ENCODE results near the gene BCDIN3D. TPM values are rescaled to one million over a fixed set of nuclear protein-coding genes. Genes with fewer than 3 reads are reported as not detected.

The BCDIN3D gene
- total RNA-seq, 4 donors from 2014 or later = 3.7 to 5.9 (median 4.5) TPM

DNA sequence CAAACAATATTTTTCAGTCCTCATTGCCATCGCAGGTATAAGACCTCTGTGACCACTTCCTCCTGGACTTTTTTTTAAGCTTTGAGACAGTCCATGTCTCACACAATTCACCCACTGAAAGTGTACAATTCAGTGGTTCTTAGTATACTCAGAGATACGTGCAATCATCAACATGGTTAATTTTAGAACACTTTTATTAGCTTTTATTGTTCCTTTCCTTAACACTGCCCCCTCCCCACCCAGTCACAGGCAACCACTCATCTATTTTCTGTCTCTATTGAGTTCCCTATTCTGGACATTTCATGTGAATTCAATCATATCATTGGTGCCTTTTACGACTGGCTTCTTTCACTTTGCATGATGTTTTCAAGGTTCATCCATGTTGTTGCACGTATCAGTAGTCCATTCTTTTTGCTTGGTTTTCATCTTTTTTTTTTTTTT, 30.9 kb downstream of the BCDIN3D start:
- no peak for DNase-seq (ENCODE audit: low spot score in 2 of 2)
- Histone ChIP-seq H3K9me3 (no peaks in the 10 kb centered on the region), H3K36me3 (peaks cover 5% of the 10 kb centered on the region), H3K27me3 (no peaks in the 10 kb centered on the region), H3K4me3 (no peak overlapping the region), H3K4me1 (peaks cover 21% of the 10 kb centered on the region), H3K27ac (no peak overlapping the region)
- WGBS = 83% methylated on average over 4 of the region's 4 CpGs
- TF ChIP-seq EP300 (IDR thresholded peaks at IDR 0.05) (no peak), POLR2A (IDR thresholded peaks at IDR 0.05) (no peak), POLR2AphosphoS5 (IDR thresholded peaks at IDR 0.05) (no peak)
- TF ChIP-seq, protein P1, sequence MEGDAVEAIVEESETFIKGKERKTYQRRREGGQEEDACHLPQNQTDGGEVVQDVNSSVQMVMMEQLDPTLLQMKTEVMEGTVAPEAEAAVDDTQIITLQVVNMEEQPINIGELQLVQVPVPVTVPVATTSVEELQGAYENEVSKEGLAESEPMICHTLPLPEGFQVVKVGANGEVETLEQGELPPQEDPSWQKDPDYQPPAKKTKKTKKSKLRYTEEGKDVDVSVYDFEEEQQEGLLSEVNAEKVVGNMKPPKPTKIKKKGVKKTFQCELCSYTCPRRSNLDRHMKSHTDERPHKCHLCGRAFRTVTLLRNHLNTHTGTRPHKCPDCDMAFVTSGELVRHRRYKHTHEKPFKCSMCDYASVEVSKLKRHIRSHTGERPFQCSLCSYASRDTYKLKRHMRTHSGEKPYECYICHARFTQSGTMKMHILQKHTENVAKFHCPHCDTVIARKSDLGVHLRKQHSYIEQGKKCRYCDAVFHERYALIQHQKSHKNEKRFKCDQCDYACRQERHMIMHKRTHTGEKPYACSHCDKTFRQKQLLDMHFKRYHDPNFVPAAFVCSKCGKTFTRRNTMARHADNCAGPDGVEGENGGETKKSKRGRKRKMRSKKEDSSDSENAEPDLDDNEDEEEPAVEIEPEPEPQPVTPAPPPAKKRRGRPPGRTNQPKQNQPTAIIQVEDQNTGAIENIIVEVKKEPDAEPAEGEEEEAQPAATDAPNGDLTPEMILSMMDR (IDR thresholded peaks at IDR 0.05) = no peak

DNA sequence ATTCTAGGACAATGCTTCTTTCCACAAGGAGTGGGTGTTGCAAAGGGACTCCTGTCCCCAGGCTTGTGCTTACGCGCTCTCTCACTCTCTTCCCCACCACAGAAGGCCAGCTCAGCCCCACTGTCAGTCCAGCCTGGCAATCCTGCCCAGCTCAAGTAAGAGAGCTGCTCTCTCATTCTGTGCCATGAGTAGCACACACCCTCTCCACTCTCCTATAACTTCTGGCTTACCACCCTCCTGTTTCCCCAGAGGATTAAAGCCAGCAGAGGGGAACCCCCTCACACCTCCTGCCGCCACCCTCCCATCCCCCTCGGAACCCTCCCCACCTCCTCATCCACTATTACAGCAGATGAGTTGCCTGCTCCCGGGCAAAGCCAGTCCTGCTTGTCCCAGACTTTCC, 31.8 kb downstream of the BCDIN3D start:
- 62% methylated on average over 5 of the region's 5 CpGs for WGBS
- no peak overlapping the region for H3K27ac ChIP-seq
- H3K9me3 ChIP-seq = no peaks in the 10 kb centered on the region
- peak in 1 of 2 donors; percentile 17 for DNase-seq (ENCODE audit: low spot score in 2 of 2)
- TF ChIP-seq, protein P1 (IDR thresholded peaks at IDR 0.05) = no peak
- TF ChIP-seq EP300 (IDR thresholded peaks at IDR 0.05) (no peak), POLR2AphosphoS5 (IDR thresholded peaks at IDR 0.05) (no peak), POLR2A (IDR thresholded peaks at IDR 0.05) (no peak)
- H3K27me3 ChIP-seq = no peaks in the 10 kb centered on the region
- peaks cover 21% of the 10 kb centered on the region for H3K4me1 ChIP-seq
- peaks cover 5% of the 10 kb centered on the region for H3K36me3 ChIP-seq
- no peak overlapping the region for H3K4me3 ChIP-seq

DNA sequence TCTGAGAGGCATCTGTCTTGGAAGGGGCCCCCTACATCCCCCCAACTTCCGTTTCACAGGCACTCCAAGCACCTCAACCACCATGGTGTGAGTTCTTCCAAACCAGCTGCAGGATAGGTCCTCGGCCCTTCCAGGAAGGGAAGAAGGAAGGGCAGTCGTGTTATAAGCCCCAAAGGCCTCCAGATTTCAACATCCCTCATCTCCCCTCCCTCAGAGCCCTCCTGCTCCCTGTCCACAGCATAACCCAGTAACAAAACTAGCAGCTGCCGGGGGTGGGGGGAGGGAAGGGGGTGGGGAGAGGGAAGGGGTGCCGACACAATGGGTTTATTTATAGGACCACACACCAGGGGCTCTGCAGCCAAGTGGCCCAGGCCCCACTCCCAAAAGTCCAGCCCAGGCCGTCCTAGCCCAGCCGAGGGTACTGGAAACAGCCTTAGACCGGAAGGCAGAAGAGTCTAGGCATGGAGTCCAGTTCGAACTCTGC, 33.0 kb downstream of the BCDIN3D start:
- H3K4me1 ChIP-seq = peaks cover 21% of the 10 kb centered on the region
- H3K36me3 ChIP-seq = peaks cover 7% of the 10 kb centered on the region
- H3K27ac ChIP-seq = peak overlapping the region; percentile 79
- TF ChIP-seq, protein P1 (IDR thresholded peaks at IDR 0.05) = no peak
- TF ChIP-seq POLR2A (IDR thresholded peaks at IDR 0.05) (no peak), POLR2AphosphoS5 (IDR thresholded peaks at IDR 0.05) (no peak), EP300 (IDR thresholded peaks at IDR 0.05) (no peak)
- H3K4me3 ChIP-seq = no peak overlapping the region
- no peaks in the 10 kb centered on the region for H3K27me3 ChIP-seq
- DNase-seq (ENCODE audit: low spot score in 2 of 2) = peak in 1 of 2 donors; percentile 33
- no peaks in the 10 kb centered on the region for H3K9me3 ChIP-seq
- 70% methylated on average over 6 of the region's 9 CpGs for WGBS

DNA sequence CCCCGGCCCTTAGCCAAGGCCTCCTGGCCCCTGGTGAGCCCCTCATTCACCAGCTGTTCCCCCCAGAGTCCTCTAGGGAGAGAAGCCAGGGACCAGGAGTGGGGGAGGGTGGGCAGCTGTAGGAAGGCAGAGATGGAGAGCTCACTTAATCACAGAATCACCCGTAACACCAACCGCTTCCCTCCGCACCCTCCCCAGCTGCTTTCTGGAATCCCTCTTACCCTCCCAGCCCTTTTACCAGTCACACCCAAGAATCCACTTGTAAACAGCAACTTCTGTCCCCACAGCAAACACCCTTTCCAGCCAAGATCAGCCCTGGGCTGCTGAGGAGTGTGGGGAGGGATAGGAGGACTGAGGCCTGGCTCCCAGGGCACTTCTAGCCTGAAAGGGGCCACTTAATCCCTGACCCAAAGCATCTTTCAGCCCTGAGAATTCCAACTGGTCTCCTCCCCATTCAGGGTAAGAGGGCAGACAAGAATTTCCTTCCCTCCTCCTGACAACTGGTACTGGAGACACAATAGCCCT, 33.5 kb downstream of the BCDIN3D start:
- DNase-seq (ENCODE audit: low spot score in 2 of 2) = peak in 1 of 2 donors; percentile 61
- Histone ChIP-seq H3K4me3 (peak overlapping the region; percentile 19), H3K27me3 (no peaks in the 10 kb centered on the region), H3K9me3 (no peaks in the 10 kb centered on the region), H3K36me3 (peaks cover 11% of the 10 kb centered on the region), H3K4me1 (peaks cover 21% of the 10 kb centered on the region), H3K27ac (peak overlapping the region; percentile 79)
- TF ChIP-seq EP300 (IDR thresholded peaks at IDR 0.05) = no peak
- TF ChIP-seq, protein P1 (IDR thresholded peaks at IDR 0.05) = no peak
- TF ChIP-seq POLR2A (IDR thresholded peaks at IDR 0.05) = no peak
- TF ChIP-seq POLR2AphosphoS5 (IDR thresholded peaks at IDR 0.05) = no peak
- 63% methylated on average over 3 of the region's 4 CpGs for WGBS

DNA sequence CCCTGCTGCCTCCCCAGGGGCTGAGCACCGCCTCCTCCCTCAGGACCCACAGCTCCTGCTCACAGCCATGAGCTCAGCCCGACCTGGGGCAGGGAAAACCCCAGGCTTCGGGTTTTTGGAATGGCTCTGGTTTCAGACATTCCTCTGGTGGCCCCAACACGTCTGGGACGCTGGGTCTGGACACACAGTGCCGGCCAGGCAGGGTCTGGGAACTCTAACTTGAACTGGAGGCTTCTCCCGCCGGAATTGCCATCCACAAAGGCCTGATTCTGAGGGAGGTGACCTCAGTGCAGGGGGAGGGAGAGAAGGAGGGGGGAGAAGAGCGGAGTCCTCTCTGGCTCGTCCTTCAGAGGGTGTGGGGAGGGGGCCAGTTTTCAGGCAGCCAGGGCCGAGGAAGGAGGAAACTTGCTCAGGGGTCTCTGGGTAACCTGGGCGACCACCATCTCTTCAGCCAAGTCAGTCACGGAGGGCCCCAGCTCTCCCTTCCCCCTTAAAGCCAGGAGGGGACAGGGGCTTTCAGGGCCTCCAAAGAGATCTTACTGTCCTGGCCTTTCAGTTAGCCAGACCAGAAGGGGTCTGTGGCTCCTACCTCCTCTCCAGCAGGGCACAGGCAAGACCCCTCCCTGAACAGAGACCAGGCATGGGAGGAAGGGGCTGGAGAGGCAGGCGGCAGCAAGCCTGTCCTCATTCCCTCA, 34.1 kb downstream of the BCDIN3D start:
- peak overlapping the region; percentile 19 for H3K4me3 ChIP-seq
- WGBS = 63% methylated on average over 8 of the region's 14 CpGs
- H3K27me3 ChIP-seq = no peaks in the 10 kb centered on the region
- H3K4me1 ChIP-seq = peaks cover 21% of the 10 kb centered on the region
- H3K9me3 ChIP-seq = no peaks in the 10 kb centered on the region
- H3K27ac ChIP-seq = peak overlapping the region; percentile 79
- TF ChIP-seq EP300 (IDR thresholded peaks at IDR 0.05) (no peak), POLR2AphosphoS5 (IDR thresholded peaks at IDR 0.05) (no peak), POLR2A (IDR thresholded peaks at IDR 0.05) (no peak)
- TF ChIP-seq, protein P1 (IDR thresholded peaks at IDR 0.05) = no peak
- DNase-seq (ENCODE audit: low spot score in 2 of 2) = peak in 1 of 2 donors; percentile 64
- peaks cover 14% of the 10 kb centered on the region for H3K36me3 ChIP-seq

All from suprapubic skin (tissue), 4 donors.